PC-9 (cell line): ENCODE results near the gene GRAP2. TPM values are rescaled to one million over a fixed set of nuclear protein-coding genes. Genes with fewer than 3 reads are reported as not detected.

Source experiments
- BruUV-seq: library from RNA; stranded (reverse); fragments of 400-500 nt; replicated peaks from 2 replicates; lab custom pipeline; 2021; lab: Mats Ljungman, UMichigan
- CTCF ChIA-PET: fragments of 300-600 bp; sonication (Branson Sonifier 250); formaldehyde crosslinking; loops from one replicate; lab custom pipeline; 2022; ENCODE audit warnings: antibody characterized with exemption; lab: Charles Lee
- POLR2A ChIA-PET: fragments of 300-600 bp; sonication (Branson Sonifier 250); formaldehyde crosslinking; loops from one replicate; lab custom pipeline; 2022; ENCODE audit warnings: antibody characterized with exemption; ENCODE audit not compliant: unreplicated experiment; lab: Charles Lee
- DNase-seq, 2 experiments: peaks; one replicate each; pipeline versions ENCODE4 v3.0.0 to v3.0.0-alpha.2; 2015 to 2022; ENCODE audit warnings: mixed read lengths in 1 of 2
- H2AFZ ChIP-seq: fragments of 200-600 bp; sonication (generic); 2 replicates; pipeline ENCODE4 v1.8.1; 2017; ENCODE audit warnings: antibody characterized with exemption
- H3F3A ChIP-seq: fragments of 200-600 bp; sonication (generic); 2 replicates; pipeline ENCODE4 v1.8.1; 2017; ENCODE audit warnings: antibody characterized with exemption, mild to moderate bottlenecking, low read depth; ENCODE audit not compliant: insufficient read depth
- H3K27ac ChIP-seq: fragments of 200-600 bp; sonication (generic); 2 replicates; pipeline ENCODE4 v1.6.1; 2016; ENCODE audit warnings: mixed run types
- H3K27me3 ChIP-seq: fragments of 200-600 bp; sonication (generic); 2 replicates; pipeline ENCODE4 v1.6.1; 2016; ENCODE audit warnings: low read depth, mixed run types; ENCODE audit not compliant: insufficient read depth
- H3K36me3 ChIP-seq: fragments of 200-600 bp; sonication (generic); 2 replicates; pipeline ENCODE4 v1.6.1; 2016; ENCODE audit warnings: low read depth, mixed run types
- H3K4me1 ChIP-seq: fragments of 200-600 bp; sonication (generic); replicated peaks from 2 replicates; pipeline ENCODE4 v1.6.1; 2016; ENCODE audit warnings: mixed run types; ENCODE audit not compliant: insufficient read depth
- H3K4me2 ChIP-seq: fragments of 200-600 bp; sonication (generic); 2 replicates; pipeline ENCODE4 v1.6.1; 2017; ENCODE audit warnings: mixed run types
- H3K4me3 ChIP-seq: fragments of 200-600 bp; sonication (generic); 2 replicates; pipeline ENCODE4 v1.6.1; 2016; ENCODE audit warnings: mixed run types
- H3K79me2 ChIP-seq: fragments of 200-600 bp; sonication (generic); 2 replicates; pipeline ENCODE4 v1.6.1; 2017; ENCODE audit warnings: low read depth, mixed run types
- H3K9me2 ChIP-seq: fragments of 200-600 bp; sonication (generic); 2 replicates; pipeline ENCODE4 v1.8.1; 2017; ENCODE audit warnings: mild to moderate bottlenecking; ENCODE audit not compliant: insufficient read depth
- H3K9me3 ChIP-seq: fragments of 200-600 bp; sonication (generic); 2 replicates; pipeline ENCODE4 v1.8.1; 2016; ENCODE audit warnings: low read depth; ENCODE audit not compliant: insufficient read depth
- H4K20me1 ChIP-seq: fragments of 200-600 bp; sonication (generic); 2 replicates; pipeline ENCODE4 v1.8.1; 2017; ENCODE audit not compliant: insufficient read depth
- CTCF ChIP-seq: fragments of 200-600 bp; sonication (generic); conservative IDR thresholded peaks from 2 replicates; pipeline ENCODE4 v1.6.1; 2017; ENCODE audit warnings: mixed run types, antibody characterized with exemption, mild to moderate bottlenecking, moderate library complexity
- EZH2 ChIP-seq: fragments of 200-600 bp; sonication (generic); IDR thresholded peaks from 2 replicates; pipeline ENCODE4 v1.8.0; 2017; ENCODE audit warnings: antibody characterized with exemption, low read depth
- intact Hi-C: fragments of 100-400 bp; cut with micrococcal nuclease; formaldehyde crosslinking; loops from one replicate; pipeline ENCODE4 v1.10.0; 2022; ENCODE audit not compliant: unreplicated experiment
- total RNA-seq: library from RNA; stranded (reverse); gene quantifications from 2 replicates; pipeline ENCODE4 v1.2.3, GENCODE V29; 2021

Gene GRAP2
- total RNA-seq, 1 experiment from 2014 or later, result not detected

GRCh38 chr22:39933741-39934140 is 32.9 kb downstream of the GRAP2 start:
- DNase-seq, result no peak
- no peaks in the 10 kb centered on the region for H3K79me2 ChIP-seq
- no peak overlapping the region for H3K4me2 ChIP-seq
- H3K36me3 ChIP-seq, result no peaks in the 10 kb centered on the region
- H3K27me3 ChIP-seq, result peaks cover 94% of the 10 kb centered on the region
- no peaks in the 10 kb centered on the region for H4K20me1 ChIP-seq
- ChIA-PET POLR2A (no interaction called here), CTCF (interaction anchor here (0.7 to 1.0 kb wide), 2 partner anchors 91 to 321 kb away, joined by 3 to 9 read pairs; no protein-coding TSS in a partner anchor)
- H3K9me2 ChIP-seq, result no peaks in the 10 kb centered on the region
- no peaks in the 10 kb centered on the region for H3K9me3 ChIP-seq
- no peak overlapping the region for H2AFZ ChIP-seq
- no peak overlapping the region for H3K4me3 ChIP-seq
- H3F3A ChIP-seq, result no peaks in the 10 kb centered on the region
- H3K27ac ChIP-seq, result no peak overlapping the region
- BruUV-seq, result no TSS peak
- intact Hi-C loops, result loop anchor here (2.0 to 10.0 kb wide), 3 partner anchors 91 to 376 kb away; no protein-coding TSS in a partner anchor
- TF ChIP-seq CTCF (no peak), EZH2 (no peak)
- no peaks in the 10 kb centered on the region for H3K4me1 ChIP-seq

GRCh38 chr22:39935116-39935515 is 34.2 kb downstream of the GRAP2 start:
- intact Hi-C loops, result loop anchor here (5.0 to 10.0 kb wide), 2 partner anchors 310 to 393 kb away; no protein-coding TSS in a partner anchor
- Histone ChIP-seq H3K4me3 (no peak overlapping the region), H3K36me3 (no peaks in the 10 kb centered on the region), H3K4me2 (no peak overlapping the region), H2AFZ (no peak overlapping the region), H3K4me1 (no peaks in the 10 kb centered on the region), H3K9me2 (no peaks in the 10 kb centered on the region), H3K79me2 (no peaks in the 10 kb centered on the region), H4K20me1 (no peaks in the 10 kb centered on the region), H3K9me3 (no peaks in the 10 kb centered on the region), H3K27ac (no peak overlapping the region), H3K27me3 (peaks cover 95% of the 10 kb centered on the region), H3F3A (no peaks in the 10 kb centered on the region)
- ChIA-PET CTCF (no interaction called here), POLR2A (no interaction called here)
- TF ChIP-seq CTCF, result no peak
- no peak for TF ChIP-seq EZH2
- DNase-seq, result no peak
- no TSS peak for BruUV-seq

DNA sequence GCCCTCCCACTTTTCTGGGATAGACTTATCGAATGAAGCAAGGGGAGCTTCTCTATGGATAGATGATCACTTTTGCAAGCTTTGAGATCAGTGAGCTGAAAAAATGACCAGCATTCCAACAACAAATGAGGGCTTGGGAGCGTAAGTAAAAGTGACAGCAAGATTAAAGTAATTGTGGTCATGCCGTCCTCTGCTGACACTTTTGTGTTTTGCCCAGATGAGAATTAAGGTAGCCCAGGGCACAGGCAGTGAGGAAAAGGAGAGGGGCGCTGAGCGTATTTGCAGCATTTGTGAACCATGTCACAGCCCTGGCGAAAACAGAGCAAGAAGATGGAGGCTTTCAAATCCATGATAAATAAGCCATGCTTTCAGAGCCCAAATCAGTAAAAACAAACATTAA is 34.7 kb downstream of the GRAP2 start:
- no peak for DNase-seq
- no peaks in the 10 kb centered on the region for H3K9me3 ChIP-seq
- no peak overlapping the region for H3K4me3 ChIP-seq
- POLR2A ChIA-PET, result no interaction called here
- H3K4me1 ChIP-seq, result no peaks in the 10 kb centered on the region
- no peak overlapping the region for H2AFZ ChIP-seq
- H3K36me3 ChIP-seq, result no peaks in the 10 kb centered on the region
- peaks cover 1% of the 10 kb centered on the region; the same call in 1 of the 2 replicates for H4K20me1 ChIP-seq
- H3K27me3 ChIP-seq, result peaks cover 95% of the 10 kb centered on the region
- no peaks in the 10 kb centered on the region for H3K9me2 ChIP-seq
- H3K27ac ChIP-seq, result no peak overlapping the region
- H3F3A ChIP-seq, result no peaks in the 10 kb centered on the region
- H3K4me2 ChIP-seq, result no peak overlapping the region
- no TSS peak for BruUV-seq
- no peak for TF ChIP-seq EZH2
- CTCF ChIA-PET, result no interaction called here
- intact Hi-C loops, result loop anchor here (5.0 to 10.0 kb wide), 2 partner anchors 311 to 393 kb away; no protein-coding TSS in a partner anchor
- no peaks in the 10 kb centered on the region for H3K79me2 ChIP-seq
